Measurements from ENCODE around the gene MVB12B.
A peak's percentile ranks its signal among the peaks of the same experiment; 100 is the strongest.
"Not testable (repeated sequence)": the region's sequence is repeated elsewhere in the genome, so short reads cannot be mapped to it uniquely, and the experiment has no call there.

MVB12B gene

DNA sequence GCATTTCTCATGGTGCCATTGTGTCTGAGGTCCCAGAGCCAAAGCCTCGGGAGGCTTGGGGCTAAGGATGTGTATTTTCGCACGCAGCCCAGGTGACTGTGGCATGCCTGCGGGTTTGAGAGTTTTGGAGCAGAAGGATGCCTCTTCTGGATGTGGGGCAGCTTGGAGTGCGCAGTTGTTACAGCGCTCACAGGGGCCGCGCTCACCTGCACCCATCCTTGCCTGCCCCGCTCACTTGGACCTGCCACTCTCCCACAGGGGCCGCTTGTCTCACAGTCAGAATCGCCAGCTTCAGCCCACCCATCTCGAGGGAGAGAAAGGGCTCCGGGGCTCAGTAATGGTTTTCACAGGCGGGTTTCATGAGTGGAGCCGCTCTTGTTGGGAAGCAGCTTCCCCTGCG lies 132.9 kb downstream of the MVB12B start:
- no peak for DNase-seq

DNA sequence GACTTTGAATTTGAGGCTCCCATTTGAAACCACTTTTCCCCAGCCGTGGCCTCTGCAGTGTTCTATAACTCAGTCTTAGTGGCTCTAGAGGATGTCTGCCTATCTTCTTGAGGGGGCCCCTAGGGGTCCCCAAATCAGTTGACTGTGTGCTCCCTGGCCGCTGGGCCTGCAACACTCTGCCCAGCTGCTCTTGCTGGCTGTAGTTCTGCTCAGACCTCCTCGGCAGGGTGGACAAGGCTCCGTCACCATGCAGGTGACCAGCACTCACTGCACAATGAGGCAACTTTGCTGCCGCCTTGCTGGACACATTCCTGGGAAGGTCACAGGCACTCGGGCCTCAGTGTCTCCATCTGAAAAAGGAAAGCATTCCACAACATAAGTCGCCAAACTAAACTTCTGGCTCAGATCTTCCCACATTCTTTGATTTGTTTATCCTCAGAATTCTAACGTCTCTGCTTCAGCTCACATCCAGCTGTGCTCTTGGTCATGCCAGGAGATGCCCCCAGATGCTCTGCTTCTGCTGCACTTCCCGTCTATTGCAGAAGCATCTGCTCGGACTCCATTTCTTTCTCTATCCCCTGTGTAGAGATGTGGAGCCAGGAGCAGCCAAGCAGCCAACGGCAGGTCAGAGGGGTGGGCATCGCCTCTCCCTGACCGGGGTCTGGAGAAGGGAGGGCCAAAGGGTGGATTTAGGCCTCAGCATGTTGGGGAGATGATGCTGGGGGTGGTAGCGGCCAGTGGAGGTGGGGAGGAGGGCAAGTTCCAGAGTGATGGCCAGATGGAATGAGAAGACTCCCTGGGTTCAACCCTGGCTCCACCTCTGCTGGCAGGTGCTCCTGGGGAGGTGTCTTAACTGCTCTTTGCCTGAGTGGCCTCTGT lies 133.6 kb downstream of the MVB12B start:
- no peak for DNase-seq

DNA sequence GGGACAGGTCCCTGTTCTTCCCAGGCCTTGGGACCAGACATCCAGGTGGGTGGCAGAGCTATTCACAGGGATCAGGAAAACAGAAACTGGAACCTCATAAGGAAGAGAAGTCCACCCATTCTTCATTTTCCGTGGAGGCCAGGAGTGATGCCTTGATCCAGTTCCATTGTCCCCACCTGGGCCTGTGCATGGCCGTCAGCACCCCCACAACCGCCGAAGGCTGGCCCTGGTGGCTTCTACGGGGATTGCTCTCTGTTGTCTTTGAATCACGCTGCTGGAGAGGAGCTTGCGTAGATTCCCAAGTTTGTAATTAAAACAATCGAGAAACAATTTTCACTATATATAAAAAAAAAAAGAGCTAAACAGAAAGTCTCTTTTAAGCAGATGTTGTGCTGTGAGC lies 134.4 kb downstream of the MVB12B start:
- no peak for DNase-seq

DNA sequence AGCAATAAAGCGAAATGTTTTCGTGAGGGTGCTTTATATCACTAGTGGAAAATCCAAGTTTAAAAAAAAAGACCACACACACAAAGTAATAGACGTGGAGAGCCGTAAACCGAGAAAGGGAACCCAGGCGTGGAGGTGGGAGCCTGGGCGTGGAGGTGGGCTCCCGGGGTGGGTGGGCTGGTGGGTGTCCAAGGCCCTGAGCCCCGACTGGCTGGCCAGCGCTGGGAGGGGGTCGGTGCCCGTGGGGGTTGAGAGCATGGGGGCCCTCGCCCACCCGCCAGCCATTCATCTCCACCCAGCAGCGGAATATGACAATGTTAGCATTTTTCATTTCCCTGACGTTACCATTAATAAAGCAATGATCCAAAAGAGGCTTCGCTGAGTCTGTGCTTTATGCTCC lies 135.0 kb downstream of the MVB12B start:
- DNase-seq: no peak

DNA sequence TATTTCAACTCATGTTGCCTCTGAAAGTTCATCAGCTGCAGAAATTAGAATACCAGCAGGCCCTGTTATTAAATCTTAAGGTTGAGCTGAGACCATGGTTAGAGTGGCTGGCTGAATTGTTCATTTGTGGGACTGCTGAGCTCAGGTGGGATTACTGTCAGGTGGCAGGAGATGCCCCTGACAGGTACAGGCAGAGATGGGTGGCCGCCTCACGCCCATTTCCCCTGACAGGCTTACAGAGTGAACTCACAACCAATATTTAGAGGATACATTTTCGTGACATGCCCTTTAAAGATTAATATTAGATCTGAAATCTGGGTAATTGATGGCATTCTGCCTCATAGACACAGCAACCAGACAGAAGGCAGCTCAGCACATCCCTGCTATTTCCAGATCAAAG lies 136.0 kb downstream of the MVB12B start:
- no peak for DNase-seq

DNA sequence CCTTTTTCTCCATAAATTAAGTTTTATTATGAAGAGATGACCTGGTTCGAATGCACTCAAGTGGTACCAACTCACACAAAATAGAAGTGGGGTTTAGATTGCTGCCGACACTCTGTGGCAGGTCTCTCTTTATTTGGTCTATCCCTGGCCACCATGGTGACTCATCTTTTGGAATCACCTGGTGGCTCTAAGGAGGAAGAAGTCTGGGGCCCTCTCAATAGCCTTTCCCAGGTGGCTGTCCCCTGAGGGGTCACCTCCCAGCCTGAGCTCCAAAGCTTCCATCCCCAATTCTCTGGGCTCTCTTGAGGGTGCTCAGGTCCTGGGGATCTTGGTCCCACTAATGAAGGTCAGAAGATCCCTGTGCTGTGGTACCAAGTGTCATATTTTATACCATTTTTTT lies 136.8 kb downstream of the MVB12B start:
- DNase-seq: no peak

DNA sequence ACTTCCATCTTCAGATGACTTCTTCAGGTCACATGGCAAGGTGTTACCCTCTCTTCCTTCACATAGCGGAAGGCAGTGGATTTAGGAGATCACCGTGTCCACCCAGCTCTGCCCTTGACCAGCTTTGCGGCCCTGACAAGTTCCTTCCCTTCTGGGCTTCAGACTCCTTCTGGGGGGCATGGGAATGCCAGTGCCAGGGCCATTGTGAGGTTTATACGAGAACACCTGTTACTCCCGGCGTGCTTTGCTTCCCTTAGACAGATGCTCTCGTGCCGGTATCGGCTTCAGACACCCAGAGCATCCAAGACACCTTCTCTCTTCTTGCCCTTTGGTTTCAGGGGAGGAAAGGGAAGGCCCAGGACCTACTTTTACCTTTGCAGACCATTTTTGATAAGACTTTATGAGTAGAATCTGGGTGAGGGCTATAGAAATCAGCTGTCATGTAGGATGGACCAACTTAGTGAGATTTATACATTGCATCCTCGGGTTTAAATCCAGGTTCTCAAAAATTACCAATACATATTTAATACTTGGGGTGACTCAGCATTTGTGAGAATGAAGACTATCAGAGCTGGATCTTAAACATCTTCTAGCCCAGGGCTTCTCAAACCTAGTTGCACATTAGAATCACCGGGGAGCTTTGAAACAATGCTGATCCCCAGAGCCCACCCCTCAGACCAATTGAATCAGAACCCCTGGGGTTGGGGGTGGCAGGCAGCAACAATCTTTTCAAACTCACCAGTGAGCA lies 138.2 kb downstream of the MVB12B start:
- no peak for DNase-seq

DNA sequence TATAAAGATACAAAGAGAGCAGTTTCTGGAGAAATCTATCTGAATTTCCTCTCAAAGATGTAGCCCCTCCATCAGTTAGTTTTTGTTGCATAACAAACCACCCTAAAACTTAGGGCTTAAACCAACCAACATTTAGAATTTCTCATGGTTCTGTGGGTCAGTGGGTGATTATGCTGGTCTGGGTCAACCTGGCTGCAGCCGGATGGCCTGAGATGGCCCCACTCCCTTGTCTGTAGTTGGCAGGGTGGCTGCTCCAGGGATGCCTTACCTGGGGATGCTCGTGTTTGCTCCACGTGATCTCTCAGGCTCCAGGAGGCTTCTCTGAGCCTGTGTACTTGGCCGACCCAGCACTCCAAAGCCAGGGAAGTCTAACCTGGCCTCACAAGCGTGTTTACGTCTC lies 139.3 kb downstream of the MVB12B start:
- DNase-seq: no peak

DNA sequence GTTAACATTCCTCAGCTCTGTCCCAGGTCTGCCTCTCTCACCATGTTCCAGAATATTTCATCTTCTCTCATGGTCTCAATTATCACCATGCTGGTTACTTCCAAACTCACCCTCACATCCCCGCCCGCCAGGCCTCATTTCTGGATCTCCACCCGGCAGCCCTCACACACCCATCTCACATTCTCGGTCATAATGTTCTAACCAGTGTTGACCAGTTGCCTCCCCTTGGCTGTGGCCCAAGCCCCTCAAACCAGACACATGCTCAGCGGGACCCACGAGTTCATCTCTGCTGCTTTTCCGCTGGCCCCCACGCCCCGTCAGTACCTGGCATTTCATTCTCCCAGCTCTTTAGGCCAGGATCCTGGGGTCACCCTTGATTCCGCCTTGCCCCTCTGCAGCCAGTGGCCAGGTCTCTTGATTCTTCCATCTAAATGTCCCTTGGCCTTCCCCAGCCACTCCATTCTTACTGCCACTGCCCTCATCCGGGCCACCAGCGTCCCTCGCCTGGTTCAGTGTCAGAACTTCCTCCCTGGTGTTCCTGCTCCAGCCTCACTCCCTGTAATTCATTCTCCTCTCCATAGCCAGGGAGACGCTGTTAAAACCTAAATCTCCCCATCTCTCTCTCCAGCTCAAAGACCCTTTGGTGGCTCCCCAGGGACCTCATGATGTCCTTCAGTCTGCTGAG lies 141.7 kb downstream of the MVB12B start:
- no peak for DNase-seq

DNA sequence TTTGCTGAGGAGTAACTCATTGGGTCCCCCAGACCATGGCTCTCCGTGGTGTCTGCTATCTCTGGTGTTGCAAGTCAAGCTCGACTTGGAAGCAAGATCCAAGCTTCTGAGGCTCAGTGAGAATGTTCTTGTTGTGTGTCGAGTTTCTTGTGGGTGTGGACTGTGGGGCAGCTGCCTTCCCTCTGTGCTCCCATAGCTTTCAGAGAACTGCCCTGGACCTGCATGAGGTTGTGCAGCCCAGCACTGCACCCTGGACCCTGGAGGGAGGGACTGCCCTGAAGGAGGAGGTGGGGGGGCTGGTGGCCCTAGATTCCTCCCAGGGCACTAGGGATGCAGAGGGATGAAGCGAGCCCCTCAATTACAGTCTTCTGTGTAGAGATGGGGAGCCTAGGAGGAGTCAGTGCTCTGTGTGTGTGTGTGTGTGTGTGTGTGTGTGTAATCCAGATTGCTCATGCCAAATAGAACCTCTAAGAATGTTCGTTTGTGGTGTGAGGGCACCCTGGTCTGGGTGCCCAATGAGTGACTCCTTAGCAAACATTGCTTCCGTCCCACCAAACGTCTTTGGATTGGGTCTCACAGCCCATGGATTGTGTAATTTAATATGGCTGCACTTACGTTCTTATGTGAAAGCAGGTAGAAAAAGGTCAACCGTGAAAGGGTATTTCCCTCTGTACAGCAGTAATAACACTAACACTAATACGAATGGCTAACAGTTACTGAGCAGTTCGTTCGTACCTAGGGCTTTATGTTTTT lies 143.8 kb downstream of the MVB12B start:
- peak; percentile 77 for DNase-seq

DNA sequence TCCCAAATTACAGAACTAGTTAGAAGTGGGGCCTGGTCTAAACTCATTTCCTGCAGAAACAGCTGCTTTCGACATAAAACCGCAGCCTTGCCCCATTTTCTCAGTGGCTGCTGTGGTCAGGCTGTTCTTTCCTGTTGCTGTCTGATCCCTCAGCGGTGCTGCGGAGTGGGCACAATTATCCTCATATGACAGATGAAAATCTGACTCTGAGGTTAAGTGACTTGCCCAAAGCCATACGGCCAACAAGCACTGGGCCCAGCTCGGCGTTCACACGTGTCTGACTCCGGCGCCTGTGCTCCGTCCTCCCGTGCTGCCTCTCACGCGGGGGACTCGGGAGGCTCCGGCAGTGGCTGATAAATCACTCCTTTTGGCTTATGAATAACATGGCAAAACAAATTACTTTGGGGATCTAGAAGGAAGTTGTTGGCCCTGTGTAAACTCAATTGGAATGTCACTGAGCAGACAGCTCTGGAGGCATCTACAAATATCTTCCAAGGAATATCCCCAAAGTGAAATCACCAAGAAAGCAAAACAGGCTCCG lies 144.5 kb downstream of the MVB12B start:
- peak; percentile 87 for DNase-seq

DNA sequence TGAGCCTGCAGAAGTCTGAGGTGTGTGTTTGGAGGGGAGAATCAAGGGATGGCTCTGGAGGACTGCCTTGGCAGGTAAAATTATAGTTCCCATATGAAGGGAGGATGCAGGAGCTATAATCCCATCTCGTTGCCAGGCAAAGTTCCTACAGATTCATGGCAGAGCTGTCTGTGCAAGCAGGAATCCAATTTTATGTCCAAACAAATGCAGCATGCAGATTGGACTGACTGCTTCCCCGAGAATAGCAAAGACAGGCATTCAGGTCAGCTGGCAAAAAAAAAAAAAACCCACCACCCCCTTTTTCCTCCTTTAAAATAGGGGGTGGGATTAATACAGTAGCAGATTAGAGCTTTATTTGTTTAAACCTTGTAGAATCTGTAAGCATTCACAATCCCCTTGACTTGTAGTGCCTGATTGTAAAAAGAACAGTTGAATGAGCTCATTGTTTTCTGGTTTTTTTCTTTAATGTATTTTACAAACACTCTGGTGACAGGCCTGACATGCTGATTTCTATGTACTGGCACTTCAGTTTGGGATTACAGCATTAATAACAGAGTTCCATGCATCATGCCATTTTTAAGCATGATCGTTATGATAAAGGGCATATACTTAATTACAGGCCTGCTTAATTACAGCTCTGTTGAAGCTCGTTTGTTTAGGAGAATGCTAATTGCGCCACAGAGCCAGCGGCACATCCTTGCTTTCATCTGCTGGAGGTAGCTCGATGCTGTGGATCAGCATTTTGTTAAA lies 145.7 kb downstream of the MVB12B start:
- DNase-seq: no peak

DNA sequence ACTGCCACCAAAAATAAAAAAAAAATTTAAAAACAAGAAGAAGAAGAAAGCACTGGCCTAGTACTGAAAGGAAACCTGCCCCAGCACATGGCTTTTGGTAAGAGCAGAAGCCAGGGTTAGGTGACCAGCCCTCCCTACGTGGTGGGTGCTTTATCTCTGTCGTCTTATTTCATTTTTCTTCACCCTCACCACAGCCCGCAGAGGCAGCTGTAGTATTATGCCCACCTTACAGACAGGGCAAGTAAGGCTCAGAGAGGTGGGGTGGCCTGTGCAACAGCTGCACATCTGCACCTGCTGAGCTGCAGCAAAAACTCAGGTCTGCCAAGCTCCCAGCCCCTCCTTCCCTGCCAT lies 146.3 kb downstream of the MVB12B start:
- no peak for DNase-seq

DNA sequence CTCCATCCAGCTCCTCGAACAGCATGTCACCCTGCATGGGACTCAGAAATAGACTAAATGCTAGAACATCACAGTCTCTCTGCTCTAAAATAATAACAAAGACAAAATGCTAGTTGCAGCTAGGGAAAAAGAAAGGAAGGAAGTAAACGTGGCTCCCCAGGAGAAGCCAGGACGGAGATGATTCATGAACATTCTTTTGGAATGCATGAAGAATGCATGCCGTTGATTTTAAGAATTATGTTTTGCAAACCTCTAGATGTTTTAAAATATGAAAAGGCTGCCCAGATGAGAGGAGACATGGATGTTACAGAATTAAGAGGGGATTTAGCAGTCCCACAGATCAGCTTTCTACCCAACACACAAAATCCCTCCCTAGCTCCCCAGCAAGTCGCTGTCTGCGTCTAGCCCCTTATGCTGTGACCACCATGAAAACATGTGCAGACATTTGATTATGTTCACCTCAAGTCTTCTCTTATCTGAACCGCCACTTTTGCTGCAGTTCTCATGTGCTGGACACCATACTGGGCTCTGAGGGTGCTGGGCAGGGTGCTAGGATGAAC lies 147.7 kb downstream of the MVB12B start:
- DNase-seq: no peak

DNA sequence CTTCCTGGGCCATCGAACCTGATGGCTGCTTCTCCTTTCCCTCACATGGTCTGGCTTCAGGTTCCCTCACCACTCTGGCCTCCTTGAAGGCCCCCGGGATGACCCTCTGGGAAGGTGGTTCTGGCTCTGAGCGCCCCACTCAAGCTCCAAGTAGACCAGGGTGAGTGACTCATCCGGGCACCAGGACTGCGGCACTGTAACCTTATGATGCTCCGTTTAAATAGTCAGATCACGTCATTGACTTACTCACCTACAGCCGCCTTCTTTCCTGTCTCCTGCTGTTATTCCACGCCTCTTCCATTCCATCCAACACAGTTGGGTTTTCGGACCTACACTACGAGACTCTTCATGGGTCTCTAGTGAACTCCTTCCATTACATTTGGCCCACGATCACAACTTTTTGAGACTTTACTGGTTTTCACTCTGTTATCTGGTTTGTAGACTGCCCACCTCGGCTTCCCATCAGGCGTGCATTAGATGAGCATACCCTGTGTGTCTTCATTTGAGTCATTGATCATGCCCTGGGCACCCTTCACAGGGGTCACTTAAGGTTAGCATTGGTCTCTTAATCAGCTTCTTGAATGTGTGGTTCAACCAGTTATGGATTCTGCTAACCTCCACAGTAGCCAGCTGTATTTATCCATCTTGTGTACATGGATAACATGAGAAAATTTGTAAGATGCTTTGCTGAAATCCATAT lies 148.3 kb downstream of the MVB12B start:
- no peak for DNase-seq

DNA sequence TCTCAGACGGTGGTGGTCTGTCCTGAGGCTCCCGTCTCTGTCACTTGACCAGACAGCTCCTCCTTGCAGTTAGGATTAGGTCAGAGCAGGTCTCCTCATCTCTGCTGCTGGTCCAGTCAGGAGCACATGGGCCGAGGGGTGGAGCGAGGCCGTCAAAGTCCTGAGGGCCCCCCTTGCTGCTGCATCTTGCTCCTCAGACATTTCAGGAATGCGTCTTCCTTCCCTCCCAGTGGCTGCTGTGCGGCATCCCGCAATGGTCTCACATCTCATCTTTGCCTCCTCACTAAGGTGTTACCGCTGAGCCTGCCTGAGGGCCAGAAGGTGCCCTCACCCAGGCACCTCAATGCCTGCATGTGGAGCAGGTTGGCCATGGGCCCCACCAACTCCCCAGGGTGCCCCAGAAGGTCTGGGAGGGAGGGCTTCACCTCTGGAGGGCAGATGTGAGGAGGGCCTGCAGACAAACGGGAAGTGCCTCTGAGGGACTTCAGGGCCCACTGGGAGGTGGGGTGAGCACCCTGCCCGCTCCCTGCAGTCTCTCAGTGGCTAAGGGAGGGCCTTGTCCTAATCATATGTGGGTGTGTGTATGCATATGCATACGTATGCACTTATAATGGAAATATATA lies 149.4 kb downstream of the MVB12B start:
- no peak for DNase-seq

DNA sequence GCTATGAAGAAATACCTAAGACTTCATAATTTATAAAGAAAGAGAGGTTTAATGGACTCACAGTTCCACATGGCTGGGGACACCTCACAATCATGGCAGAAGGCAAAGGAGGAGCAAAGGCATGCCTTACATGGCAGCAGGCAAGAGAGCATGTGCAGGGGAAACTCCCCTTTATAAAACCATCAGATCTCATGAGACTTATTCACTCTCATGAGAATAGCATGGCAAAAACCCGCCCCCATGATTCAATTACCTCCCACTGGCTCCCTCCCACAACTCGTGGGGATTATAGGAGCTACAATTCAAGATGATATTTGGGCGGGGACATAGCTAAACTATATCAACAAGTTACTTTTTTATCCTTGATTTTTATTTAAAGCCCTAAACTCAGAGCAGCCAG lies 150.8 kb downstream of the MVB12B start:
- not testable (repeated sequence) for DNase-seq

DNA sequence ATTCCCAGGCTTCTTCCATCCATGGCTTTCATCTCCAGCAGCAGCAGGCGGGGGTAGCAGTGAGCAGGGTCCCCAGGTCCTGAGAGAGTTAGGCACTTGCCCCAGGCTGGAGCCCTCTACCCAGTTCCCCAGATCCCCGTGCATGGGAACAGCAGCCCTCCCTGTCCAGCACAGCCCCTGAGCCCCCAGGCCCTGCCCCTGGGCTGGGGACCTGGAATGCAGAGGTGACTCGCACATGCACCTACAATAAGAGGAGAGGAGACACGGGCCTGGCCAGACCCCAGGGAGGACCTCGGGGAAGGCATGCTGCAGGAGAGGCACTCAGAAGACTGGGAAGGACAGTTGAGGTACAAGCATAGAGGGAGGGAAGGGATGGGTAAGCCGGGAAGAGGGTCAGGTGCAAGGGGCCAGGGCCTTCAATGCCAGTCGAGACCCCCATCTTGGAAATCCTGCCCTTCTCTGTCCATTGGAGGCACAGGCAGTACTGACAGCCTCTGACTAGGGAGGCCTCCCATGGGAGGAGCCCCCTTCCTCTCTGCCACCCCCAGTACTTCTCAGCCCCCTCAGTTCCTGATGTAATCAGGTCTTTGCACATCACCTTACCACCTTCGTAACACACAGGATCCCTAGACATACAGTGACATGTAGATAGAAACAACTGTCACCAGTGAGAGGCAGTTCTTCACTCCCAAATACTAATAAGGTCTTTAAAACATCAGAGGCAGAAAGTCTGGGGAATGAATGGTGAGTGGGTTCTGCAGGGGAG lies 151.8 kb downstream of the MVB12B start:
- no peak for DNase-seq

DNA sequence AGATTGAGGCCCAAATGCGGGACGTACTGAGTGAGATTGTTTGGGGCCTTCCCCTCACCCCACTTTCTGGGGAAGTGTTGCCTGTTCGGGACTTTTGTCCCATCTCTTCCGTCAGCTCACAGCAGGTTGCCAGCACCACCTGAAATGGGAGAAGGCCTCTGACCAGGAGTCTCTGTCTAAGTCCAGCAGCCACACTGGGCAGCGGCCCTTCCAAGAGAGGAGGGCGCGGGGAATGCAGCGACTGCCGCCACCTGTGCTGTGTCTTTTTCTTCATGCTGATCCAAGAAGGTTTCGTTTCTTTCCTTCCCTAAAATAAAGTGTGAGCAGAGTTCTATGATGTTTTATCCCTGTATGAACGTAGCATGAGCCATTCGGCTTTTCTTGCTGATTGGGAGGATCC lies 152.9 kb downstream of the MVB12B start:
- no peak for DNase-seq

DNA sequence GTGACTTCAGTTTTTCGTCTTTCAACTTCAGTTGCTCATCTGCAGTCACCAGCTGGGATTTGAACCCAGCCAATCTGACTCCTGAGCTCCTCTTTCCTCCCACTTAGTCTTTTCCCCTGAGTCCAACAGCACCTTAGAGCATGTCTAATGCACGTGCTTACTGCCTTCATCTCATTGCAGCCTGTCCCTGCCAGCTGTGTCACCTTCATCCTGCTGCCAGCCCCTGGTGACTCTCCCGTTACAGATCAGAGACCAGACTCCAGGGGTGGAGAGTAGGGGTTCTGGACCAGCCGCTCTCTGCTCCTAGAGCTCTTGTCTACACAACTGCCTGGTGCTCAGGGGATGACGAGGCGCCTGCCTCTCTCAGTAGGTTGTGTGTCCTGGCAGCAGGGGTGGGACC lies 154.2 kb downstream of the MVB12B start:
- no peak for DNase-seq
